GM12878 (cell line): ENCODE results near the gene DYNLT5. TPM values are rescaled to one million over a fixed set of nuclear protein-coding genes. Genes with fewer than 3 reads are reported as not detected.

Source experiments
- ATAC-seq: fragments of 200-7000 bp; cut with Tn5 transposase; 3 replicates; pipeline ENCODE4 v1.9.1; 2020; ENCODE audit warnings: mild to moderate bottlenecking, moderate library complexity
- BruUV-seq: library from RNA; stranded (reverse); fragments of 400-500 nt; replicated peaks from 2 replicates; lab custom pipeline; 2021; lab: Mats Ljungman, UMichigan
- CTCF ChIA-PET: fragments of 300-600 bp; sonication (Branson Sonifier 250); formaldehyde crosslinking; extraction: SDS; loops from one replicate; lab custom pipeline; 2021; ENCODE audit warnings: inconsistent platforms; lab: Yijun Ruan, JAX
- POLR2A ChIA-PET: fragments of 350-600 bp; formaldehyde crosslinking; extraction: SDS; loops from one replicate; lab custom pipeline; 2021; ENCODE audit warnings: inconsistent platforms; lab: Charles Lee
- RAD21 ChIA-PET: fragments of 300-600 bp; sonication (Branson Sonifier 250); formaldehyde crosslinking; loops from one replicate; lab custom pipeline; 2023; ENCODE audit warnings: antibody characterized with exemption; ENCODE audit not compliant: unreplicated experiment; lab: Charles Lee
- SMC1A ChIA-PET: fragments of 300-600 bp; sonication (Branson Sonifier 250); formaldehyde crosslinking; loops from one replicate; lab custom pipeline; 2023; ENCODE audit not compliant: unreplicated experiment, uncharacterized antibody; lab: Charles Lee
- DNase-seq: peaks from one replicate; pipeline ENCODE4 v3.0.0-alpha.2; 2011; ENCODE audit warnings: low read depth, low spot score
- FAIRE-seq: peaks from 3 replicates; lab custom pipeline; 2011; peaks lifted over from hg19 to GRCh38; lab: Jason Lieb, UNC
- H2AFZ ChIP-seq: 2 replicates; pipeline ENCODE4 v1.6.0; 2011; ENCODE audit warnings: low read depth, low read length, control low read depth; ENCODE audit not compliant: control insufficient read depth
- H3K27ac ChIP-seq: 2 replicates; pipeline ENCODE4 v1.5.1; 2011; ENCODE audit warnings: control low read depth; ENCODE audit not compliant: control insufficient read depth, insufficient read depth
- H3K27me3 ChIP-seq, 2 experiments: replicated peaks in 1 of 2; 2 replicates each; pipeline versions ENCODE4 v1.6.0 to v1.6.1; 2011; ENCODE audit warnings: low read length in 1 of 2; ENCODE audit not compliant: control insufficient read depth in 2 of 2, insufficient read depth in 2 of 2
- H3K36me3 ChIP-seq, 2 experiments: 2 replicates each; pipeline ENCODE4 v1.5.1; 2011; ENCODE audit warnings: low read length in 1 of 2; ENCODE audit not compliant: control insufficient read depth in 2 of 2, insufficient read depth in 2 of 2
- H3K4me1 ChIP-seq: 2 replicates; pipeline ENCODE4 v1.6.1; 2011; ENCODE audit warnings: mild to moderate bottlenecking, low read length, moderate library complexity, mixed read lengths; ENCODE audit not compliant: control insufficient read depth, insufficient read depth
- H3K4me2 ChIP-seq: 2 replicates; pipeline ENCODE4 v1.6.0; 2011; ENCODE audit warnings: control low read depth; ENCODE audit not compliant: control insufficient read depth, insufficient read depth
- H3K4me3 ChIP-seq: fragments of 200-600 bp; sonication (generic); 2 replicates; pipeline ENCODE4 v1.5.1; 2016
- H3K79me2 ChIP-seq: 2 replicates; pipeline ENCODE4 v1.6.0; 2011; ENCODE audit warnings: low read length; ENCODE audit not compliant: control insufficient read depth, insufficient read depth
- H3K9ac ChIP-seq: 2 replicates; pipeline ENCODE4 v1.8.0; 2011; ENCODE audit warnings: low read length, control low read depth, mixed read lengths; ENCODE audit not compliant: control insufficient read depth, insufficient read depth
- H3K9me3 ChIP-seq: replicated peaks from 3 replicates; pipeline ENCODE4 v1.5.1; 2011; ENCODE audit warnings: mild to moderate bottlenecking, low read length; ENCODE audit not compliant: control insufficient read depth, insufficient read depth
- H4K20me1 ChIP-seq: 2 replicates; pipeline ENCODE4 v1.6.0; 2011; ENCODE audit not compliant: control insufficient read depth, insufficient read depth
- CREB1 ChIP-seq: IDR thresholded peaks from 2 replicates; pipeline ENCODE4 v1.6.1; 2012; ENCODE audit warnings: low read depth, mild to moderate bottlenecking, inconsistent platforms
- GABPA ChIP-seq: IDR thresholded peaks from 2 replicates; pipeline ENCODE4 v1.6.1; 2014; ENCODE audit warnings: antibody characterized with exemption, low read depth, mild to moderate bottlenecking, inconsistent platforms
- MTA2 ChIP-seq: fragments of 450-650 bp; IDR thresholded peaks from 2 replicates; pipeline ENCODE4 v1.6.1; 2016; ENCODE audit warnings: low read depth, mild to moderate bottlenecking, moderate library complexity
- NR2C1 ChIP-seq: fragments of 450-650 bp; IDR thresholded peaks from 2 replicates; pipeline ENCODE4 v1.6.1; 2017; ENCODE audit warnings: antibody characterized with exemption, mild to moderate bottlenecking, moderate library complexity
- RAD21 ChIP-seq: IDR thresholded peaks from 2 replicates; pipeline ENCODE4 v1.6.1; 2011; ENCODE audit warnings: mild to moderate bottlenecking, low read depth, low read length, moderate library complexity; ENCODE audit not compliant: insufficient read depth
- WRNIP1 ChIP-seq: IDR thresholded peaks from 2 replicates; pipeline ENCODE4 v1.6.1; 2011; ENCODE audit warnings: low read depth, low read length, improper control_type of control experiment, borderline replicate concordance
- YBX1 ChIP-seq: fragments of 450-650 bp; IDR thresholded peaks from 2 replicates; pipeline ENCODE4 v1.6.1; 2016; ENCODE audit warnings: antibody characterized with exemption
- WGBS: methylation state at CpG from one replicate; pipeline ENCODE4 v1.1.6; 2016; ENCODE audit warnings: low lambda C conversion rate; ENCODE audit not compliant: insufficient replicate concordance, insufficient coverage; ENCODE audit errors: missing lambda C conversion rate; 5-methylcytosine and 5-hydroxymethylcytosine counted together
- in situ Hi-C: fragments of 300-500 bp; cut with MboI; formaldehyde crosslinking; loops from 9 replicates; pipeline ENCODE4 v1.14.3; 2018; ENCODE audit warnings: mixed read lengths
- intact Hi-C: fragments of 100-400 bp; cut with micrococcal nuclease; formaldehyde crosslinking; loops from one replicate; pipeline ENCODE4 v1.14.2; 2022; ENCODE audit not compliant: unreplicated experiment
- polyA plus RNA-seq, 11 experiments: library from polyadenylated mRNA; depleted of rRNA in 4 of 11; unstranded in 6 of 11; stranded (reverse) in 5 of 11; fragments of >200 nt; fragmentation: Nextera tagmentation in 4 of 11; fragmentation: Illumina TruSeq in 1 of 11; extraction: Ambion mirVana in 4 of 11; extraction: Trizol in 1 of 11; gene quantifications; 1 replicate in 1 of 11; 2 replicates in 10 of 11; pipeline versions ENCODE4 v1.2.1 to v1.2.3, GENCODE V29; 2011 to 2016; ENCODE audit warnings: inconsistent platforms in 2 of 11, missing spikeins in 2 of 11, low read depth in 1 of 11
- total RNA-seq, 4 experiments: library from RNA; depleted of rRNA in 3 of 4; stranded (reverse); fragments of >200 nt in 3 of 4; fragmentation: Illumina TruSeq in 1 of 4; extraction: Trizol in 1 of 4; gene quantifications; 2 replicates each; pipeline versions ENCODE4 v1.2.1 to v1.2.3, GENCODE V29; 2013 to 2021
- TF ChIP-seq, protein P1 (sequence below): fragments of 450-650 bp; formaldehyde crosslinking; IDR thresholded peaks from 2 replicates; pipeline ENCODE4 v1.4.0; 2020; ENCODE audit warnings: mild to moderate bottlenecking, moderate library complexity

Gene DYNLT5
- total and polyA plus RNA-seq, 10 of the 15 experiments (the other 5 are each of a cell fraction or from before 2014, with no cell fraction given): not detected

DNA sequence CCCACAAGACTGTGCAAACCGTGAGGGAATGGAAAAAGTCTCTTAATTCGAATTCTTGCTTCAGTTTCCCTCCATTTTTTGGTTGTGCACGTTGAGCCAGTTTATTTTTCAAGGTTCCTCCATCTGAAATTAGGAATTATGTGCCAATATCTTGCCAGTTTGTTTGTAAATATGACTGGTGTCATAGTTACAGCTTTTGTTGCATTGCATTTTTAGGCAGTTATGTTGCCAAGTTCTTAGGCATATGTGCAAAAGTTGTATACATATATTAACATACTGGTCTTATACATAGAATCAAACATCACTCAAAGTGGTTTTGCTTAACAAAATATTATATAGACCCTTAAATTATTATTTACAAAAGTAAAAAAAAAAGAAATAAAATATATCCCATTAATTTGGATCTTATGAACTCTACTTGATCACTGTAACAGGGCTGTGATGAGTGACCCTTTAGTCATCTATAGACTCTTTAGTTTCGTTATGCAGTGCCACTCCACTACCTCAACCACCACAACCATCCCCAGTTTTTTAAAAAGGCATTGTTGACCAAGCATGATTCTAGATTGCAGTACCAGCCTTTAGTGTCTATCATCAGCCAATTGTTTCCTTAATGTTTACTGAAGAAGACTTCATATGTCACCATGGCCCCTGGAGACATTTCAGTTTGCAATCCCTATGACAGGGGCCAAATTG lies 20.9 kb upstream of the DYNLT5 start:
- no peaks in the 10 kb centered on the region for H3K79me2 ChIP-seq
- no peak overlapping the region for H2AFZ ChIP-seq
- no peak overlapping the region for H3K4me2 ChIP-seq
- no peak overlapping the region for H3K9ac ChIP-seq
- H3K27me3 ChIP-seq: 0 out of 4 replicates have a peak, but pooled peaks cover 0 to 3% of the 10 kb centered on the region in 2 experiments
- H3K27ac ChIP-seq: no peak overlapping the region
- ATAC-seq (peak; percentile 58), FAIRE-seq (no peak), DNase-seq (no peak)
- ChIA-PET CTCF (interaction anchor here (0.6 to 1.9 kb wide), 2 partner anchors 9 to 281 kb away, joined by 3 to 5 read pairs; no protein-coding TSS in a partner anchor), RAD21 (no interaction called here), POLR2A (no interaction called here), SMC1A (interaction anchor here (0.6 to 0.7 kb wide), 2 partner anchors 86 to 397 kb away, joined by 3 to 4 read pairs; no protein-coding TSS in a partner anchor)
- BruUV-seq: no TSS peak
- no peaks in the 10 kb centered on the region for H3K9me3 ChIP-seq
- in situ Hi-C loops: no loop called here
- TF ChIP-seq WRNIP1 (no peak), CREB1 (no peak), GABPA (no peak)
- no peak overlapping the region for H3K4me3 ChIP-seq
- H3K4me1 ChIP-seq: no peaks in the 10 kb centered on the region
- intact Hi-C loops: loop anchor here (10.0 kb wide), 1 partner anchor 377 kb away; no protein-coding TSS in a partner anchor
- H3K36me3 ChIP-seq: no peaks in the 10 kb centered on the region
- H4K20me1 ChIP-seq: no peaks in the 10 kb centered on the region
- WGBS: 0% methylated on average over 4 of the region's 4 CpGs

DNA sequence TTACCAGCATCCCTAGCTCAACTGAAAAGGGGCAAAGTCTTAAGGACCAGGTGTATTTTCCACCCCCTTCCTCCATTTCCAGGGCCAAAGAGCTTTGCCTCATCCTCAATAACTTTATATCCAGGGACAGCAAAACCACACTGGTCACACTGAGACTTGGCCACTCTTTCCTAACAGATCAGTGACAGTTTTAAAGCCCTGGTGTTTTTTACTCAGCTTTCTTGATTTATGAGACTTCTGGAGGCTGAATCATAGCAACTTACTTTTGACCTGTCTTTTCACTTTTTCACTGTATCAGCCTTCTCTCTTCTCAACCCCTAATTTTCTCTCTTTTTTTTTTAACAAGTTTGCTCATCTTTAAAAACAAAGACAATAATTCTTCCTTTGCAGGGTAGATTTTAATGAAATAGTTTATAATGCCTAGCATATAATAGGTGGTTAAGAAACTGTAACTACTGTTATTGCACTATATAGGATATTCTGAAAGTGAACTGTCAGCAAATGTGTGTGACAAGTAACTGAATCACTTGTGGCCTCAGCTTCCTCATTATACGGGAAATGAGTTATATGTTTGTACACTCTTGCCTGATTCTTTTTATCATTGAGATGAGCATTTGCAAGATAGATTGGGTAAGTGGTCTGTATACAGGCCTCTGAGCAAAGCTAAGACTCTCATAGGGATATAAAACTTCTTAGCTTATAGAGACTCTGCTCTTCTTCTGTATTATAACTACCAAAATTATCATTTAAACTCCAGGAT lies 19.7 kb upstream of the DYNLT5 start:
- no peaks in the 10 kb centered on the region for H3K4me1 ChIP-seq
- FAIRE-seq: no peak
- H3K4me3 ChIP-seq: no peak overlapping the region
- 5% methylated on average over 1 of the region's 1 CpG for WGBS
- ATAC-seq: no peak
- no peak overlapping the region for H2AFZ ChIP-seq
- no peaks in the 10 kb centered on the region for H3K79me2 ChIP-seq
- DNase-seq: no peak
- H3K36me3 ChIP-seq: no peaks in the 10 kb centered on the region
- H3K27ac ChIP-seq: no peak overlapping the region
- H3K9ac ChIP-seq: no peak overlapping the region
- no TSS peak for BruUV-seq
- ChIA-PET RAD21 (no interaction called here), SMC1A (interaction anchor here (0.7 to 1.4 kb wide), 3 partner anchors 7 to 416 kb away, joined by 3 read pairs; no protein-coding TSS in a partner anchor), POLR2A (no interaction called here), CTCF (interaction anchor here (0.6 to 1.9 kb wide), 8 partner anchors 7 to 490 kb away, joined by 3 to 6 read pairs (median 3); no protein-coding TSS in a partner anchor)
- no peaks in the 10 kb centered on the region for H4K20me1 ChIP-seq
- H3K4me2 ChIP-seq: no peak overlapping the region
- intact Hi-C loops: loop anchor here (10.0 kb wide), 1 partner anchor 378 kb away; no protein-coding TSS in a partner anchor
- no peaks in the 10 kb centered on the region for H3K27me3 ChIP-seq
- in situ Hi-C loops: no loop called here
- no peaks in the 10 kb centered on the region for H3K9me3 ChIP-seq
- TF ChIP-seq, protein P1, sequence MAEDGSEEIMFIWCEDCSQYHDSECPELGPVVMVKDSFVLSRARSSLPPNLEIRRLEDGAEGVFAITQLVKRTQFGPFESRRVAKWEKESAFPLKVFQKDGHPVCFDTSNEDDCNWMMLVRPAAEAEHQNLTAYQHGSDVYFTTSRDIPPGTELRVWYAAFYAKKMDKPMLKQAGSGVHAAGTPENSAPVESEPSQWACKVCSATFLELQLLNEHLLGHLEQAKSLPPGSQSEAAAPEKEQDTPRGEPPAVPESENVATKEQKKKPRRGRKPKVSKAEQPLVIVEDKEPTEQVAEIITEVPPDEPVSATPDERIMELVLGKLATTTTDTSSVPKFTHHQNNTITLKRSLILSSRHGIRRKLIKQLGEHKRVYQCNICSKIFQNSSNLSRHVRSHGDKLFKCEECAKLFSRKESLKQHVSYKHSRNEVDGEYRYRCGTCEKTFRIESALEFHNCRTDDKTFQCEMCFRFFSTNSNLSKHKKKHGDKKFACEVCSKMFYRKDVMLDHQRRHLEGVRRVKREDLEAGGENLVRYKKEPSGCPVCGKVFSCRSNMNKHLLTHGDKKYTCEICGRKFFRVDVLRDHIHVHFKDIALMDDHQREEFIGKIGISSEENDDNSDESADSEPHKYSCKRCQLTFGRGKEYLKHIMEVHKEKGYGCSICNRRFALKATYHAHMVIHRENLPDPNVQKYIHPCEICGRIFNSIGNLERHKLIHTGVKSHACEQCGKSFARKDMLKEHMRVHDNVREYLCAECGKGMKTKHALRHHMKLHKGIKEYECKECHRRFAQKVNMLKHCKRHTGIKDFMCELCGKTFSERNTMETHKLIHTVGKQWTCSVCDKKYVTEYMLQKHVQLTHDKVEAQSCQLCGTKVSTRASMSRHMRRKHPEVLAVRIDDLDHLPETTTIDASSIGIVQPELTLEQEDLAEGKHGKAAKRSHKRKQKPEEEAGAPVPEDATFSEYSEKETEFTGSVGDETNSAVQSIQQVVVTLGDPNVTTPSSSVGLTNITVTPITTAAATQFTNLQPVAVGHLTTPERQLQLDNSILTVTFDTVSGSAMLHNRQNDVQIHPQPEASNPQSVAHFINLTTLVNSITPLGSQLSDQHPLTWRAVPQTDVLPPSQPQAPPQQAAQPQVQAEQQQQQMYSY (CRISPR knock-in tag): no peak
- TF ChIP-seq YBX1: no peak
- TF ChIP-seq NR2C1: no peak
- no peak for TF ChIP-seq RAD21
- TF ChIP-seq MTA2: no peak
